Liver (tissue), 9 donors: Measurements from ENCODE around the gene ARMC2. TPM values are rescaled to one million over a fixed set of nuclear protein-coding genes. Genes with fewer than 3 reads are reported as not detected.

Experiments used
- DNase-seq: peaks from one replicate; pipeline ENCODE4 v3.0.0-alpha.2; 2017; ENCODE audit warnings: low spot score
- H3K27ac ChIP-seq, 2 donors: one replicate each; pipeline ENCODE4 v1.7.0; 2013; ENCODE audit warnings: inconsistent platforms in 2 of 2, low read length in 2 of 2, control low read depth in 1 of 2, low read depth in 1 of 2, mild to moderate bottlenecking in 1 of 2
- H3K27me3 ChIP-seq, 4 donors: one replicate each; pipeline versions ENCODE4 v1.6.1 to v1.7.0; 2013; ENCODE audit warnings: low read length in 3 of 4, inconsistent platforms in 1 of 4, mild to moderate bottlenecking in 1 of 4, moderate library complexity in 1 of 4; ENCODE audit not compliant: control insufficient read depth in 4 of 4, insufficient read depth in 4 of 4
- H3K36me3 ChIP-seq, 4 donors: one replicate each; pipeline versions ENCODE4 v1.6.1 to v1.7.0; 2013; ENCODE audit warnings: low read length in 3 of 4, mild to moderate bottlenecking in 3 of 4, low read depth in 1 of 4, moderate library complexity in 1 of 4; ENCODE audit not compliant: control insufficient read depth in 4 of 4, insufficient read depth in 3 of 4
- H3K4me1 ChIP-seq, 4 donors: one replicate each; pipeline versions ENCODE4 v1.6.1 to v1.7.0; 2013; ENCODE audit warnings: low read length in 3 of 4, mild to moderate bottlenecking in 3 of 4, moderate library complexity in 1 of 4; ENCODE audit not compliant: control insufficient read depth in 4 of 4, insufficient read depth in 4 of 4
- H3K4me3 ChIP-seq, 3 donors: one replicate each; pipeline versions ENCODE4 v1.6.1 to v1.7.0; 2013; ENCODE audit warnings: low read length in 3 of 3, control low read depth in 1 of 3, low read depth in 1 of 3, mild to moderate bottlenecking in 1 of 3
- H3K9ac ChIP-seq, 2 donors: one replicate each; pipeline ENCODE4 v1.7.0; 2013; ENCODE audit warnings: low read length in 2 of 2, mild to moderate bottlenecking in 2 of 2, moderate library complexity in 2 of 2, control low read depth in 1 of 2, low read depth in 1 of 2
- H3K9me3 ChIP-seq, 4 donors: one replicate each; pipeline versions ENCODE4 v1.6.1 to v1.7.0; 2013; ENCODE audit warnings: low read length in 3 of 4; ENCODE audit not compliant: control insufficient read depth in 4 of 4
- ATF3 ChIP-seq: IDR thresholded peaks from 2 replicates; pipeline ENCODE4 v1.6.1; 2016; ENCODE audit warnings: antibody characterized with exemption
- EGR1 ChIP-seq, 2 donors: IDR thresholded peaks; 2 replicates each; pipeline ENCODE4 v1.6.1; 2016 to 2018; ENCODE audit warnings: antibody characterized with exemption in 2 of 2, low read depth in 2 of 2
- FOXA1 ChIP-seq: IDR thresholded peaks from 2 replicates; pipeline ENCODE4 v1.6.1; 2016; ENCODE audit warnings: antibody characterized with exemption
- FOXA2 ChIP-seq: IDR thresholded peaks from 2 replicates; pipeline ENCODE4 v1.6.1; 2016; ENCODE audit warnings: antibody characterized with exemption
- GABPA ChIP-seq, 2 donors: IDR thresholded peaks in 1 of 2; conservative IDR thresholded peaks in 1 of 2; 2 replicates each; pipeline ENCODE4 v1.6.1; 2016; ENCODE audit warnings: antibody characterized with exemption in 2 of 2, mild to moderate bottlenecking in 1 of 2, moderate library complexity in 1 of 2
- HNF4A ChIP-seq, 2 donors: conservative IDR thresholded peaks; 2 replicates each; pipeline ENCODE4 v1.6.1; 2016; ENCODE audit warnings: antibody characterized with exemption in 2 of 2, mild to moderate bottlenecking in 2 of 2
- HNF4G ChIP-seq: IDR thresholded peaks from 2 replicates; pipeline ENCODE4 v1.6.1; 2016; ENCODE audit warnings: antibody characterized with exemption
- JUND ChIP-seq, 2 donors: IDR thresholded peaks; 2 replicates each; pipeline ENCODE4 v1.6.1; 2016; ENCODE audit warnings: antibody characterized with exemption in 2 of 2
- MAX ChIP-seq: IDR thresholded peaks from 2 replicates; pipeline ENCODE4 v1.6.1; 2016; ENCODE audit warnings: antibody characterized with exemption
- NR2F2 ChIP-seq: IDR thresholded peaks from 2 replicates; pipeline ENCODE4 v1.6.1; 2016; ENCODE audit warnings: antibody characterized with exemption
- RAD21 ChIP-seq, 2 donors: IDR thresholded peaks; 2 replicates each; pipeline ENCODE4 v1.6.1; 2016; ENCODE audit warnings: antibody characterized with exemption in 2 of 2, mild to moderate bottlenecking in 2 of 2
- RXRA ChIP-seq, 2 donors: IDR thresholded peaks; 2 replicates each; pipeline ENCODE4 v1.6.1; 2017 to 2018; ENCODE audit warnings: antibody characterized with exemption in 2 of 2, mild to moderate bottlenecking in 1 of 2
- SP1 ChIP-seq: IDR thresholded peaks from 2 replicates; pipeline ENCODE4 v1.6.1; 2018; ENCODE audit warnings: antibody characterized with exemption, mild to moderate bottlenecking
- TAF1 ChIP-seq: conservative IDR thresholded peaks from 2 replicates; pipeline ENCODE4 v1.6.1; 2016; ENCODE audit warnings: antibody characterized with exemption, mild to moderate bottlenecking
- YY1 ChIP-seq: IDR thresholded peaks from 2 replicates; pipeline ENCODE4 v1.6.1; 2016; ENCODE audit warnings: antibody characterized with exemption, mild to moderate bottlenecking
- ZBTB33 ChIP-seq: IDR thresholded peaks from 2 replicates; pipeline ENCODE4 v1.6.1; 2016; ENCODE audit warnings: antibody characterized with exemption
- WGBS: extraction: QIAGEN DNeasy Blood & Tissue Kit; methylation state at CpG from one replicate; pipeline ENCODE4 v1.1.7; 2013; 5-methylcytosine and 5-hydroxymethylcytosine counted together
- polyA plus RNA-seq, 2 donors: library from polyadenylated mRNA; stranded (reverse) in 1 of 2; unstranded in 1 of 2; fragments of 200-250 nt in 1 of 2; fragments of >200 nt in 1 of 2; fragmentation: Nextera tagmentation in 1 of 2; extraction: Ambion mirVana in 1 of 2; gene quantifications; one replicate each; pipeline versions ENCODE4 v1.2.1 to v1.2.3, GENCODE V29; 2013 to 2015
- total RNA-seq, 2 donors: library from RNA; depleted of rRNA; stranded (reverse); fragments of >200 nt; gene quantifications; one replicate each; pipeline ENCODE4 v1.2.3, GENCODE V29; 2014
- TF ChIP-seq, protein P1 (sequence below): IDR thresholded peaks from 2 replicates; pipeline ENCODE4 v1.6.1; 2016; ENCODE audit warnings: antibody characterized with exemption, mild to moderate bottlenecking
- TF ChIP-seq, protein P2 (sequence below): fragments of 150-350 bp; IDR thresholded peaks from 2 replicates; pipeline ENCODE4 v1.5.1; 2017; ENCODE audit warnings: improper control_type of control experiment, low read depth, low read length; ENCODE audit not compliant: missing input control
- donor health status: healthy.
- donor health status: healthy.
- donor health status: healthy.
- donor health status: healthy.
- donor health status: healthy.

ARMC2 gene
- total and polyA plus RNA-seq, 4 donors: 0.24 to 1.5 (median 0.73) TPM

DNA sequence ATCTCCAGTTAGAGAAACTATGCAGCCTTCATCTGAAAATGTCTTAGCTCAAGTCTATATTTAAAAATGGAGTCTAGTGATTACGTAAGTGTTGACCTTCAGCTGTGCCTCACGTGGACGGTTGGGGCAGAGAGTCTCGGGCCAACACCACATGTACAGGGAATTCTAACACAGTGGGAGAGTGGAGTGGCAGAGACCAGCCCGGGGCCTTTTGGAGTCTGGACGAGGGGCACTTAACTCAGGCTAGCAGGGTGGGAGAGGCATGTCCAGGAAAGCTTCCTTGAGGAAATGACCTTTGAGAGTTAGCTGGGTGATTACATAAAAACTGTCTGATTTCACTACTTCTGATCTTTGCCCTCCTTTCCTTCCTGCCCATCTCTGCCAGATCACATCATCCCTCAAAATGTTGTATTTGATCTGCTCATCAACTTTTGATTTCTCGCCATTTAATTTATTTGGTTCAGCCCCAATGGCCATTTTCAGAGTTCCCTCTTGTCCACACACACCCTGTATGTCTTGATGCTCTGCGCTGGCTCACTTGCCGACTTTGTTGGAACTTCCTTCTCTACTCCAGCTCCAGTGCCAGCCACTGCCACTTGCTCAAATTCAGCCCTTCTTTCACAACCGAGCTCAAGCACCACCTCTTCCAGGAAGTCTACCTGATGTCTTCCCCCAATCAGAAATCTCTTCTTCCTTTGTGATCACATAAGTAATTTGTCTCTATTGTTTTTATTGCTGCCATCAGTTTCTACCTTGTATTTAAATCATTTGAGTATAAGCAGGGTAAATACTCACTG, 2.6 kb downstream of the ARMC2 start:
- no peak for DNase-seq
- Histone ChIP-seq H3K9me3 (no peaks in the 10 kb centered on the region), H3K27me3 (no peaks in the 10 kb centered on the region), H3K4me1 (peaks cover 5 to 24% (median 12%) of the 10 kb centered on the region in 4 donors), H3K36me3 (peaks cover 0 to 4% (median 0%) of the 10 kb centered on the region in 4 donors), H3K4me3 (no peak overlapping the region), H3K9ac (no peak overlapping the region), H3K27ac (peak overlapping the region in 1 of 2 donors; percentile 49)
- WGBS: 45% methylated on average over 10 of the region's 10 CpGs
- TF ChIP-seq NR2F2: peak; percentile 78
- TF ChIP-seq FOXA2: no peak
- no peak for TF ChIP-seq HNF4G
- TF ChIP-seq, protein P1, sequence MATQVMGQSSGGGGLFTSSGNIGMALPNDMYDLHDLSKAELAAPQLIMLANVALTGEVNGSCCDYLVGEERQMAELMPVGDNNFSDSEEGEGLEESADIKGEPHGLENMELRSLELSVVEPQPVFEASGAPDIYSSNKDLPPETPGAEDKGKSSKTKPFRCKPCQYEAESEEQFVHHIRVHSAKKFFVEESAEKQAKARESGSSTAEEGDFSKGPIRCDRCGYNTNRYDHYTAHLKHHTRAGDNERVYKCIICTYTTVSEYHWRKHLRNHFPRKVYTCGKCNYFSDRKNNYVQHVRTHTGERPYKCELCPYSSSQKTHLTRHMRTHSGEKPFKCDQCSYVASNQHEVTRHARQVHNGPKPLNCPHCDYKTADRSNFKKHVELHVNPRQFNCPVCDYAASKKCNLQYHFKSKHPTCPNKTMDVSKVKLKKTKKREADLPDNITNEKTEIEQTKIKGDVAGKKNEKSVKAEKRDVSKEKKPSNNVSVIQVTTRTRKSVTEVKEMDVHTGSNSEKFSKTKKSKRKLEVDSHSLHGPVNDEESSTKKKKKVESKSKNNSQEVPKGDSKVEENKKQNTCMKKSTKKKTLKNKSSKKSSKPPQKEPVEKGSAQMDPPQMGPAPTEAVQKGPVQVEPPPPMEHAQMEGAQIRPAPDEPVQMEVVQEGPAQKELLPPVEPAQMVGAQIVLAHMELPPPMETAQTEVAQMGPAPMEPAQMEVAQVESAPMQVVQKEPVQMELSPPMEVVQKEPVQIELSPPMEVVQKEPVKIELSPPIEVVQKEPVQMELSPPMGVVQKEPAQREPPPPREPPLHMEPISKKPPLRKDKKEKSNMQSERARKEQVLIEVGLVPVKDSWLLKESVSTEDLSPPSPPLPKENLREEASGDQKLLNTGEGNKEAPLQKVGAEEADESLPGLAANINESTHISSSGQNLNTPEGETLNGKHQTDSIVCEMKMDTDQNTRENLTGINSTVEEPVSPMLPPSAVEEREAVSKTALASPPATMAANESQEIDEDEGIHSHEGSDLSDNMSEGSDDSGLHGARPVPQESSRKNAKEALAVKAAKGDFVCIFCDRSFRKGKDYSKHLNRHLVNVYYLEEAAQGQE: no peak
- TF ChIP-seq RXRA (IDR thresholded peaks at IDR 0.05): peak; percentile 47 to 68
- TF ChIP-seq TAF1: no peak
- peak; percentile 74 for TF ChIP-seq SP1
- TF ChIP-seq ATF3: no peak
- TF ChIP-seq JUND (IDR thresholded peaks at IDR 0.05): no peak
- no peak for TF ChIP-seq RAD21 (IDR thresholded peaks at IDR 0.05)
- peak; percentile 80 for TF ChIP-seq YY1
- no peak for TF ChIP-seq EGR1 (IDR thresholded peaks at IDR 0.05; ENCODE audit: low read depth in 2 of 2)
- TF ChIP-seq GABPA (IDR thresholded peaks at IDR 0.05 in 1 of 2, conservative IDR thresholded peaks at IDR 0.05 in 1 of 2): no peak
- no peak for TF ChIP-seq MAX
- TF ChIP-seq ZBTB33: no peak
- TF ChIP-seq HNF4A (conservative IDR thresholded peaks at IDR 0.05): peak; percentile 43 to 66
- no peak for TF ChIP-seq FOXA1
- TF ChIP-seq, protein P2, sequence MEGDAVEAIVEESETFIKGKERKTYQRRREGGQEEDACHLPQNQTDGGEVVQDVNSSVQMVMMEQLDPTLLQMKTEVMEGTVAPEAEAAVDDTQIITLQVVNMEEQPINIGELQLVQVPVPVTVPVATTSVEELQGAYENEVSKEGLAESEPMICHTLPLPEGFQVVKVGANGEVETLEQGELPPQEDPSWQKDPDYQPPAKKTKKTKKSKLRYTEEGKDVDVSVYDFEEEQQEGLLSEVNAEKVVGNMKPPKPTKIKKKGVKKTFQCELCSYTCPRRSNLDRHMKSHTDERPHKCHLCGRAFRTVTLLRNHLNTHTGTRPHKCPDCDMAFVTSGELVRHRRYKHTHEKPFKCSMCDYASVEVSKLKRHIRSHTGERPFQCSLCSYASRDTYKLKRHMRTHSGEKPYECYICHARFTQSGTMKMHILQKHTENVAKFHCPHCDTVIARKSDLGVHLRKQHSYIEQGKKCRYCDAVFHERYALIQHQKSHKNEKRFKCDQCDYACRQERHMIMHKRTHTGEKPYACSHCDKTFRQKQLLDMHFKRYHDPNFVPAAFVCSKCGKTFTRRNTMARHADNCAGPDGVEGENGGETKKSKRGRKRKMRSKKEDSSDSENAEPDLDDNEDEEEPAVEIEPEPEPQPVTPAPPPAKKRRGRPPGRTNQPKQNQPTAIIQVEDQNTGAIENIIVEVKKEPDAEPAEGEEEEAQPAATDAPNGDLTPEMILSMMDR: no peak
